Effector memory CD8-positive, alpha-beta T cell (primary cell): ENCODE measurements around the gene RAB11B.
"Not testable (repeated sequence)": the region's sequence is repeated elsewhere in the genome, so short reads cannot be mapped to it uniquely, and the experiment has no call there.

Experiments
- ATAC-seq: fragments of 150-1000 bp; cut with Tn5 transposase; replicated peaks from 2 replicates; pipeline ENCODE4 v1.10.0; 2021; ENCODE audit warnings: mild to moderate bottlenecking, moderate library complexity
- DNase-seq, 3 experiments: peaks; one replicate each; pipeline ENCODE4 v3.0.0; 2021
- H3K27ac Mint-ChIP-seq, 2 donors: one replicate each; pipeline ENCODE4 v1.8.0; 2022; ENCODE audit warnings: mild to moderate bottlenecking in 2 of 2, mixed read lengths in 2 of 2, moderate library complexity in 2 of 2
- H3K27me3 Mint-ChIP-seq, 2 donors: one replicate each; pipeline ENCODE4 v1.8.0; 2022; ENCODE audit warnings: mixed read lengths in 2 of 2
- H3K36me3 Mint-ChIP-seq: one replicate; pipeline ENCODE4 v1.8.0; 2022; ENCODE audit warnings: mild to moderate bottlenecking, moderate library complexity, mixed read lengths; ENCODE audit not compliant: insufficient read depth
- H3K4me1 Mint-ChIP-seq, 2 donors: one replicate each; pipeline ENCODE4 v1.8.0; 2022; ENCODE audit warnings: low read depth in 2 of 2, mixed read lengths in 2 of 2
- H3K4me3 Mint-ChIP-seq, 2 donors: one replicate each; pipeline ENCODE4 v1.8.0; 2022; ENCODE audit warnings: mild to moderate bottlenecking in 2 of 2, mixed read lengths in 2 of 2, moderate library complexity in 2 of 2
- H3K9me3 Mint-ChIP-seq, 2 donors: one replicate each; pipeline ENCODE4 v1.8.0; 2022; ENCODE audit warnings: mixed read lengths in 2 of 2

The RAB11B gene

DNA sequence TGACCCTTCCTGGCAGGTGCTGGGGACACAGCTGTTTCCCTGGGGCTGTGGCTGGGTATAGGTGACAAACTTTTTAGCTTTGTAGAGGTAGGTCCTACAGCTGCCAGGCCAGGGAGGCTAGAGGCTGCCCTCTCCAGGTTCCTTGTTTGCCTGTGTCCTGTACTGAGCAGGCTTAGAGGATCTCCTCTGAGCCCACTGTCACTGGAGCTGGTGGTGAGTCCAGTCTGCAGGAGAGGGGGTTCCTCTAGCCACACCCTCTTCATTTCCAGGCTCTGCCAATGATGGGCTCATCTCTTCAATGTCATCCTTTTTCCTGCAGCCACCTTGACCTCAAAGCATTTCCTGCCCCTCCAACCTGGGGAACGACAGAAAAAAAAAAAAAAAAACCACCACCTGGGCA lies 12.6 kb upstream of the RAB11B start:
- Mint-ChIP-seq H3K36me3 (peaks cover 3% of the 10 kb centered on the region), H3K4me3 (no peak overlapping the region), H3K27me3 (no peaks in the 10 kb centered on the region), H3K4me1 (peaks cover 0 to 6% of the 10 kb centered on the region in 2 donors), H3K9me3 (no peaks in the 10 kb centered on the region), H3K27ac (peak overlapping the region in 1 of 2 donors; percentile 78)
- ATAC-seq (no peak), DNase-seq (no peak)

GRCh38 chr19:8379156-8379891 lies 10.8 kb upstream of the RAB11B start:
- not testable (repeated sequence) for H3K27me3 Mint-ChIP-seq, ATAC-seq

GRCh38 chr19:8384569-8384968 lies 5.6 kb upstream of the RAB11B start:
- H3K4me1 Mint-ChIP-seq, H3K4me3 Mint-ChIP-seq, H3K36me3 Mint-ChIP-seq, DNase-seq, H3K9me3 Mint-ChIP-seq, H3K27ac Mint-ChIP-seq, ATAC-seq, H3K27me3 Mint-ChIP-seq: not testable (repeated sequence)

More at GRCh38 chr19:8379156-8379891, 10.8 kb upstream of the RAB11B start:
- DNase-seq, H3K4me1 Mint-ChIP-seq, H3K4me3 Mint-ChIP-seq, H3K9me3 Mint-ChIP-seq, H3K36me3 Mint-ChIP-seq: not testable (repeated sequence)
- peak overlapping the region in 1 of 2 donors; percentile 81 for H3K27ac Mint-ChIP-seq

DNA sequence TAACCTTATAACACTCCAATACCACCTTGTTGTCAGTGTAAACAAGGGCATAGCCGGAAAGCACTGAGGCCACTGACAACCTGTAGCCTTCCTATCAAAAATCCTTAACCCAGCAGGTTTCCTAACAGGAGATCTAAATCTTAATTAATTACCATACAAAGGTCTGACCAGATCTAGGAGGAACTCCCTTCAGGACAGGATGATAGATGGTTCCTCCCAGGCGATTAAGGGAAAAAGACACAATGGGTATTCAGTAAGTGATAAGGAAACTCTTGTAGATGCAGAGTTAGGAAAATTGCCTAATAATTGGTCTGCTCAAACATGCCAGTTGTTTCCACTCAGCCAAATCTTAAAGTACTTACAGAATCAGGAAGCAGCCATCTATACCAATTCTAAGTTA lies 5.1 kb upstream of the RAB11B start:
- H3K4me1 Mint-ChIP-seq, DNase-seq, ATAC-seq, H3K9me3 Mint-ChIP-seq, H3K4me3 Mint-ChIP-seq, H3K27me3 Mint-ChIP-seq, H3K36me3 Mint-ChIP-seq, H3K27ac Mint-ChIP-seq: not testable (repeated sequence)

- ATAC-seq, DNase-seq, H3K4me1 Mint-ChIP-seq, H3K27ac Mint-ChIP-seq, H3K4me3 Mint-ChIP-seq, H3K9me3 Mint-ChIP-seq, H3K27me3 Mint-ChIP-seq: not testable (repeated sequence)
- peaks cover 13% of the 10 kb centered on the region for H3K36me3 Mint-ChIP-seq
These were observed 4.6 kb upstream of the RAB11B start for GRCh38 chr19:8385566-8385965.

GRCh38 chr19:8386419-8386818 lies 3.7 kb upstream of the RAB11B start:
- ATAC-seq, DNase-seq, H3K4me3 Mint-ChIP-seq, H3K9me3 Mint-ChIP-seq, H3K27me3 Mint-ChIP-seq, H3K27ac Mint-ChIP-seq: not testable (repeated sequence)
- H3K36me3 Mint-ChIP-seq = peaks cover 16% of the 10 kb centered on the region
- peaks cover 4 to 12% of the 10 kb centered on the region in 2 donors for H3K4me1 Mint-ChIP-seq

DNA sequence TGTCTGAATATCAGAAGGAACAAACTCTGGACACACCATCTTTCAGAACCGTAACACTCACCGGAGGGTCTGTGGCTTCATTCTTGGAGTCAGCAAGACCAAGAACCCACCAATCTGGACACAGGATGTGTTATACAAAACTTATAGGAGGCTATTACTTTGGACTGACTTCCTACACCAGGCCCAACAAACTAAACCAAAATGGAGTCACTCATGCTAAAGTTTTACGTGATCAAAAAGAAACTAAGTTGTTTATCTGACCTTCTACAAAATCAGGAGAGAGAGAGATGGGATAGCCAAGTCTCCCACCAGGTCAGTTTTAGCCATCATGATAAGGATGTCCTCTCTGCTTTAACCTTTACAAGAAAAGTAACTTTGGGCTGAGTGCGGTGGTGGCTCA lies 3.2 kb upstream of the RAB11B start:
- no peak overlapping the region for H3K4me3 Mint-ChIP-seq
- H3K4me1 Mint-ChIP-seq = peaks cover 9 to 17% of the 10 kb centered on the region in 2 donors
- DNase-seq = no peak
- ATAC-seq = no peak
- H3K27me3 Mint-ChIP-seq = no peaks in the 10 kb centered on the region
- H3K36me3 Mint-ChIP-seq = peaks cover 16% of the 10 kb centered on the region
- H3K27ac Mint-ChIP-seq = no peak overlapping the region
- no peaks in the 10 kb centered on the region for H3K9me3 Mint-ChIP-seq

DNA sequence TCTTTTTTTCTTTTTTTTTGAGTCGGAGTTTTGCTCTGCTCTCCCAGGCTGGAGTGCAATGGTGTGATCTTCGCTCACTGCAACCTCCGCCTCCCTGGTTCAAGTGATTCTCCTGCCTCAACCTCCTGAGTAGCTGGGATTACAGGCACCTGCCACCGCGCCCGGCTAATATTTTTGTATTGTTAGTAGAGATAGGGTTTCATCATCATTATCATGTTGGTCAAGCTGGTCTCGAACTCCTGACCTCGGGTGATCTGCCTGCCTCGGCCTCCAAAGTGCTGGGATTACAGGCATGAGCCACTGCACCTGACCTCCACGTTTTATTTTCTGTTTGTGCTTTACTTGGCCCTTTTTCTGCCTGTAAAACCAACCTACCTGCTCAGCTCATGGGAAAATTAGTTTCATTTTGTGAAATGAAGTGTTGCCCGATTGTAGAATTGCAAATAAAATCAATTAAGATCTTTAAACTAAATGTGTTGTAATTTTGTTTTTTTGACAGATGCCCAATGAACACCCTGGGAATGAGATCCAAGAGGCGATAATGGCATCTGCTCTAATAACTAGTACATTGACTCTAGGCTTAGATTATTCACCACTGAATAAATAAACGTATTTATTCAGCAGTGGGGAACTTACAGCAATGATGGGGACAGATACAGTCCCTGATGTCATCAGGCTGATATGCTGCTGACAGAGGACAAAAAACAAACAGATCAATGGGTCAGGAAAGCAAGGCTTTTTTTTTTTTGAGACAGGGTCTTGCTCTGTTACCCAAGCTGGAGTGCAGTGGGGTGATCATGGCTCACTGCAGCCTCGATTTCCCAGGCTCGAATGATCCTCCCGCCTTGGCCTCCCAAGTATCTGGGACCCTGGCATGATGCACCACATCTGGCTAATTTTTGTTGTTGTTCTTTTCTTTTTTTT lies 2.2 kb upstream of the RAB11B start:
- no peak for DNase-seq
- no peak for ATAC-seq
- no peaks in the 10 kb centered on the region for H3K27me3 Mint-ChIP-seq
- H3K4me3 Mint-ChIP-seq = no peak overlapping the region
- no peaks in the 10 kb centered on the region for H3K9me3 Mint-ChIP-seq
- H3K27ac Mint-ChIP-seq = no peak overlapping the region
- peaks cover 15 to 19% of the 10 kb centered on the region in 2 donors for H3K4me1 Mint-ChIP-seq
- peaks cover 21% of the 10 kb centered on the region for H3K36me3 Mint-ChIP-seq

DNA sequence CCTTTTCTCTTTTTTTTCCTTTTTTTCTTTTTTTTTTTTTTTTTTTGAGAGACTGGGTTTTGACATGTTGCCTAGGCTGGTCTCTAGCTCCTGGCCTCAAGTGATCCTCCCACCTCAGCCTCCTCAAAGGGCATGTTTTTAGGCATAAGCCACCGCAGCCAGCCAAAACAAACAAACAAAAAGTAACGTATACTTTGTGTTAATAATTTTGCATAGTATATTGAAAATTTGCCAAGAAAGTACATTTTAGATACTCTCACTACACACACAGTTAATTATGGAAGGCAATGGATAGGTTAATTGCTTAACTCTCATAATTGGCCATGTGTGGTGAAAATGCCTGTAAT lies 1.6 kb upstream of the RAB11B start:
- Mint-ChIP-seq H3K4me1 (peaks cover 17 to 23% of the 10 kb centered on the region in 2 donors), H3K27ac (no peak overlapping the region), H3K9me3 (no peaks in the 10 kb centered on the region), H3K4me3 (no peak overlapping the region), H3K27me3 (no peaks in the 10 kb centered on the region), H3K36me3 (peaks cover 23% of the 10 kb centered on the region)
- ATAC-seq (no peak), DNase-seq (no peak)

GRCh38 chr19:8390617-8390981 lies 439 bp downstream of the RAB11B start:
- Mint-ChIP-seq H3K27ac (peak overlapping the region; percentile 86 to 94), H3K36me3 (peaks cover 26% of the 10 kb centered on the region), H3K9me3 (no peaks in the 10 kb centered on the region), H3K4me1 (peaks cover 17 to 32% of the 10 kb centered on the region in 2 donors), H3K4me3 (peak overlapping the region; percentile 90 to 91), H3K27me3 (no peaks in the 10 kb centered on the region)
- ATAC-seq (peak; percentile 56), DNase-seq (peak; percentile 87 to 89 (median 89))

DNA sequence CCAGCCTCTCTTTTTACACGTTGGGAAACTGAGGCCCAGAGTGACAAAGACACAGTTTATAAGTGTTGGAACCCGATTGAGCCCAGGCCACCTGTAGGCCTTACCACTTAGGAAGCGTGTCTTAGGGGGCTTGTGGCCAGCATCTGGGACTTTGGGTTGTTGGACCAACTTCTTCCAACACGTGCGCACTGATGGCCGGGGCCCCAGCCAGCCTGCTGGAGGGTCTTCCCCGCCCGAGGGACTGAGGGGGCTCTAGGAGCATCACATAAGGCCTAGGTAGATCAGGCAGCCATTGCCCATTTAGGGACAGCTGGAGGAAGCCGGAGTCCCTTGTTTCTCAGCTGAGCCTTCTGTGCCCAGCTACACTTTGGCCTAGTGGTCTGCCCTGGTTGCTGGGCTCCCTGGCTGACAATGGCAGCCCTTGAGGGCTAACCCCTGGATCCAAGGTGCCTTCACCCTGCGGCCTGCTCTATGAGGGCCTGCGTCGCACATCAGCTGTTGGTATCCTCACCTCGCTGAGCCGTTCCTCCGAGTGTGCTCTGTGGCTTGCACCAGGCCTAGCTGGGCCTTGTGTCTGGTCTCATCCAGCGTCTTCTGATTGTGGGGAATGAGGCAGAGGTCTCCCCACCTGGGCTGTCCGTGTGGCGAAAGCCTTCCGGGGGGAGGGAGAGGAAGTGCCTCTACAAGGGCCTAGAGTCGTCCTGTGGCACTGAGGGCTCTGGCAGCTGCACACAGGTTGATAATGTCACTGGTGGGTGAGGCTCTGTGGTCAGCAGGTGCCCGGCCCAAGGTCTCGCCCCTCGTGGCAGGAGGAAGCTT lies 1.2 kb downstream of the RAB11B start:
- Mint-ChIP-seq H3K27me3 (no peaks in the 10 kb centered on the region), H3K9me3 (no peaks in the 10 kb centered on the region), H3K27ac (peak overlapping the region; percentile 86 to 94), H3K4me1 (peaks cover 22 to 37% of the 10 kb centered on the region in 2 donors), H3K36me3 (peaks cover 26% of the 10 kb centered on the region), H3K4me3 (peak overlapping the region; percentile 90 to 91)
- ATAC-seq (no peak), DNase-seq (no peak)

- Mint-ChIP-seq H3K9me3 (no peaks in the 10 kb centered on the region), H3K27ac (no peak overlapping the region), H3K36me3 (peaks cover 26% of the 10 kb centered on the region), H3K4me1 (peaks cover 29 to 42% of the 10 kb centered on the region in 2 donors), H3K4me3 (peak overlapping the region in 1 of 2 donors; percentile 50), H3K27me3 (no peaks in the 10 kb centered on the region)
- DNase-seq (no peak), ATAC-seq (no peak)
These were observed 1.9 kb downstream of the RAB11B start for GRCh38 chr19:8392017-8392591.
